NCI-H128 (cell line): ENCODE results near the gene GCK.

Source experiments
- DNase-seq: peaks from one replicate; lab custom pipeline; 2025; ENCODE audit not compliant: unreplicated experiment; lab: John Stamatoyannopoulos, UW

Gene GCK

DNA sequence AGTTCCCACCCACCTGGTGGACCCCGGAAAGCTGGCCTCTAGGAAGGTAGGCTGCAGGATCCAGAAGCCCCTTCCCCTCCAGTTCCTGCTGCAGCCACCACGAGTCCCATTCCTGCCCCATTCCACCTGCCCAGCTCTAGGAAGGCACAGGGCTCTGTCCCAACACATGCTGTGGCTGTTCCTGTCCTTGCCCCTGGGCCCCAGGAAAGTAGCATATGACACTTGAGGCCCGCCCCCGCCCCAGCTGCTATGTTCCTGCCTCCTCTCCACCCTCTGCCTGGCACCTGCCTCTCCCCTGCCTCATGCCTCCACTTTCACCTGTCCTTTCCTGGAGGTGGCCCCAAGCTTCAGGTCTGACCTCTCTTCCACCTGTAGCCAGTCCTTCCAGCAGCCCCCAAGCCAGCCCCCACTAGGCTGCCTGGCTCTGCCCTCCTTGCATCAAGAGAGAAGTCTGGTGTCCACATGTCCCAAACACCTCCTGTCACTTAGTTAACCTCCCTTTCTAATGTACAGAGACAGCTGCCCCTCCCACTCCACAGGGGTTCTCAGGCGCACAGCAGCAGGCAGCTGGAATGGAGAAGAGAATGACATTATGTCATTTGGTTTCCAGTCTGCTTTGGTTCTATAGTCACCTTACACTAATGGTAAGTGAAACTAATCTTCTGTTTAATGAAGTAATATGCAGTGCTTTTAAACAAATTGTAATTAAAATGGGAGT is 34.3 kb upstream of the GCK start:
- no peak for DNase-seq

DNA sequence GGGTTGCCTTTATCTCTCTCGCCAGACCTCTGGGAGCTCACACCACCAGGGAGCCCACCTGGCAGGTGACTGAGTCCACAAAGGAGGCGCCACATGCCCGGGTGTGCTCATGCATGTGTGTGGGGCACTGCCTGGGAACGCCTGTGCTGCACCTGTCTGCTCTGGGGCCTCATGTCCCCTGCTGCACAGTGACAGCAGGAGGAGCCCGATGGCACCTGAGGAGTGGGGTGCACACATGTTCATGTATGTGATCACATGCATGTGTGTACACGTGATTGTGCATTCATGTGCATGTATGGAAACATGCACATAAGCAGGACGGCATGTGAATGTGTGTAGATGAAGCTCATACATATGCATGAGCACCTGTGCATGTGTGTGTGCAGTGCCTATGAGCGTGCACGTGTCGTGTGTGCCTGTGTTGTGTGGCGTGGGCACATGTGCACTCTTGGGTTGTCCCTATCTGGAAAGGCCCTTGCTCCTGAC is 33.6 kb upstream of the GCK start:
- no peak for DNase-seq

DNA sequence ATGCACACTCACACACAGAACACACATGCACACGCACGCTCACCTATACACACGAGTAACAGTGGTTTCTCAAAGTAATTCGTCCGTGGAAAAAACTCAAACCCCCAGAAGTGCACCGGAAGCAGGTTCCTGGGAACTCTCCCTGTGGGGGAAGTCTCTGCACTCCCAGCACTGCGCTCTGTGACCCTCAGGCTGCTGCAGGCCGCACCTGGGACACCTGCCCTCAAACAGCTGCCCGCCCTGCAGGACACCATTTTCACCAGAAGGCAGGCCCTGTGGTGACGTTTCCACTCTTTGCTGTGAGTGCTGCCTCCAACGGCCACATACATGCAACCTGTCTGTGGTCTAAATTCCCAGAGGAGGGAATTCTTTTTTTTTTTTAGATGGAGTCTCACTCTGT is 32.8 kb upstream of the GCK start:
- no peak for DNase-seq

DNA sequence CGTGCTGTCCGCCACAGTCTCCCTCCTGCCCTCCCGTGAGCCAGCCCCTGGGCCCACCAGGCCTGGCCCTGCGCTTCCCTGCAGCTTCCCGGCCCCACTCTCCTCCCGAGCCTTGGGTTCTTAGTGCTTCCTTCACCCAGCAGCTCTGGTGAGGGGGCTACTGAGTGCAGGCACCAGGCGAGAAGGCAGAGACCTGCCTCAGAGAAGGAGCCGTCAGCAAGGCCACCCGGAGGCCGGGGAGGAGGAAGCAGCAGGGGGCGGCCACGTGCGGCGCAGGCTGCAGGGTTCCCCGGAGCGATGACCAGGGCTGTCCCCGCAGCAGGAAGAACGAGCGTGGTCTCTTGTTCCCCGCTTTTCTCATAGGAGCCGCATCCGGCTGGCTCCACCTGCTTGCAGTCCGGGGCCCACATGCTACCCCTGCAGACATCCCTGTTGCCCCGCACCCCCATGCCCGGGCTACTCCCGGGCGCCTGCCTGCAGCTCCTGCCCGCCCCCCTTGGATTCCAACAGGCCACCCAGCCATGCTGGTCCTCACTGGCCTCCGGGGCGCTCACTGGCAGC is 32.1 kb upstream of the GCK start:
- DNase-seq, result no peak

DNA sequence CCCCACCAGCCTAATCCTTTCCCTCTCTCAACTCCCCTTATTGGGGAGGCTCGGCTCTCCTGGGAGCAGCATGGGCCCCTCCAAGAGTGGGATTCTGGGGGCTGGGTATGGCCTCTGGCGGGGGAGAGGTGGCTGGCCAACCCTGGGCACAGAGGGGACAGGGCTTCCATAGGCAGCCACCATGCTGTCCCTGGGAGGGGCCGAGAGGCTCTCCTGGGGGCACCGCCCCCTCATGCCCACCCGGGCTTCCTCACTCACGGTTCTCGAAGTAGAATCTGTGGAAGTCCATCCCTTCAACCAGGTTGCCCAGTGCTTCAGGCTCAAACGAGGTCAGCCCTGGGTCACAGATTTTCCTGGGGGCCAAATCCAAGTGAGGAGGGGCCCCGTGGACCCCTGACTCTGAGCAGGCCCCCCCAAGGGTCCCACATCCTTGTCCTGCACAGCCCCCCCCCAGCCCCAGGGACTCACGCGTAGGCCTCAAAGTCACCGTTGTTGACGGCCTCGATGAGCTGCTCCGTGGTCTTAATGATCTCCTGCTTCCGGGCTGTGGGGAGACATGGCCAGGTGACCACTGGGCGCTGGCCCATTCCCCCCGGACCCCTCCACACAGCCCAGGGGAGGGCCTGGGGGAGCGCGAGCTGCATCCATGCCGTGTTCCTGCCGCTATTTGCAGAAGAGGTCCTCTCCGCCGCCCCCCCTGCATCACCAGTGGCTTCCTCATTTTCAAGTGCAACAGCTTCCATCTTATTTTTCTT is 31.3 kb upstream of the GCK start:
- no peak for DNase-seq

DNA sequence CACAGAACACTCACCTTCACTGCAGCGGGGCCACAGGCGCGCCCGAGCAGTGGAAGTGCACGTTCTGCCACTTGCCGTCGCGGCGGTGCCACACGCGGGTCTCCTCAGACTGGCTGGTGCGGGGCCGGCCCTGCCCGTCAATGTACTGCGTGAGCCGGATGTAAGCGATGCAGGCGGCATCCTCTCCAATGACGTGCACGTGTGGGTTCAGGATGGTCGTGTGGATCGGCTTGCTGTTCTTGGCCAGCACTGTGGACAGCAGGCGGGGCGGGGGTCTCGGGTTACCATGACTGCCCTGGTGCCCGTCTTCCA is 30.8 kb upstream of the GCK start:
- DNase-seq, result no peak

DNA sequence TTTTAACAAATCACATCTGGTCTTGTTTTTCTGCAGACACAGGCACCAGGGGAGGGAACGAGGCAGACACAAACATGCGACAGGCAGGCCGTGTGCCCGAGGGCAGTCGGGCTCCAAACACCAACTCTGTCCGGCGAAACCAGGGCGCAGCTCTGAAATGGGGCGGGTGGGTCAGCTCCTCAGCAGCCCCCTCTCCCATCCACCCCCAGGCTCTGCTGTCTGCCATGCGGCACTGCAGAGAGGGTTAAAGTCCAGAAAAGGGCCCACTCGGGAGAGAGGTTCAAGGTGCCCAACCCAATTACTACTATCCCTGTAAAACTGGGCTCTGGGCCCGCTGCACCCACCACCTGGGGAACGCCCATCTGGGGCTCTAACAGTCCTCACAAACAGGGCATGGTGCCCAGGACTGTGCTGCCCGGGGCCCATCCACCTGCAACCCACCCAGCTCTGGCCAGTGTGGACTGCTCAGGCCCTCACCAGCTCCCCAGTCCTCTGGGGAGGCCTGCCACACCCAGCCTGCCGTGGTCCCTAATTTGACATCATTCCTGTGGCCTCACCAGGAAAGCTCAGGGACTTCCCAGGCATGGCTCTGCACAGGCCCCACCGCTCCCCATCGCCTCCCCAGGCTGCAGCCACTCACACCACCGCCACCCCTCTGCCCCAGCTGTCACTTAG is 30.3 kb upstream of the GCK start:
- DNase-seq, result no peak

DNA sequence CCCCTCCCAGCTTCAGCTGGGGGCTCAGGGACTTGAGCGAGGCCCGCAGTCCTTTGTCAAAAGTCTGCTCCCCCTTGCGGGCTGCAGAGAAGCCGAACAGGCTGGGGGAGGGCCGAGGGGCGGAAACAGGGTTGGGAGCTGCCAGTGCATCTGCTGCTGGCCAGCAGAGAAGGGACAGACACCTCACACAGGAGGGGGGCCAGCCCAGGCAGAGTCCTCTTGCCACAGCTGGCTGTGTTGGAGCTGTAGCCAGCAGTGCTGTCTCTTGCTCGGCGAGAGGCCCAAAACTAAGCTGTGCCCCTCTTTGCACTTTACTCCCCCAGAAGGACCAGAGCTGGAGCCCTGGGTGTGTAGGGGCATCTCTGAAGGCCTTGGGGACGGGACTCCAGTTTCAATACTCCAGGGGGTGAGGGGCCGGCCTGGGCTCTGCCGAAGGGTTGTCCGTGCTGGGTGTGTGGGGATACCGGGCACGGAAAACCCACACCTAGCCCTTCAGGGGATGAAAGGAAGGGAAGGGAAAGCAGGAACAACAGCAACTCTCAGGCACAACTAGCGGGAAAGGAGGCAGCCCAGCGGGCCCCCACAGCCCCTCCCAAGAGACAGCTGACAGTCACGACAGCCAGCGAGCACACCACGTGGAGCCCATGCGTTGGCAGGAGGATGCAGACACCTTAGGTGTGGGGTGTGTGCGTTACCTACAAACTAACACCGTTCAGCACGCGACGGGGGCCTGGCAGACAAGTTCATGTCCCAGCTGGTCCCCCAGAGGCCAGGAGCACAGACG is 29.4 kb upstream of the GCK start:
- no peak for DNase-seq

DNA sequence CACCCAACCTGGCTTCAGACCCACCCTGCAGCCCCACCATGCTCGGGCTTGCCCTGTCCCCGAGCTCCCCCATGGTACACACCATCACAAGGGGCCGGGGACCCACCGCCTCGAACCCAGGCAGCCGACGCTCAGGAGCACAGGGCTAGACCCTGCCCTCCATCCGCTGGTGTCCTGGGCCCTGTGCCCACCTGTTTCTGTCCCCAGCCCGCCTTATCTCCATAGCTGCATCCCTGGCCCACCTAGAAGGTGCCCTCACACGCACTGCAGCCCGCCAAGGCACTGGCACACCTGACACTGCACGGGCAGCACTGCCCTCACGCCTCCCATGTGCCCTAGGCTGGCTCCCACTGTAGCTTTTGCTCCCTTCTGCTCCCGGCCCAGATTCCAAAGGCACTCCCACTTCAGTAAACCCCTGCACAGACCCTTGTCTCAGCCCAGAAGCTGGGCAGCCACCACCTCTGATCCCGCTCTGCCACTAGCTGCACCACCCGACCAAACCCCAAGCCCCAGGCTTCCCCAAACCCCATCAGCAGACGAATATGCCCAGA is 28.7 kb upstream of the GCK start:
- DNase-seq, result no peak

DNA sequence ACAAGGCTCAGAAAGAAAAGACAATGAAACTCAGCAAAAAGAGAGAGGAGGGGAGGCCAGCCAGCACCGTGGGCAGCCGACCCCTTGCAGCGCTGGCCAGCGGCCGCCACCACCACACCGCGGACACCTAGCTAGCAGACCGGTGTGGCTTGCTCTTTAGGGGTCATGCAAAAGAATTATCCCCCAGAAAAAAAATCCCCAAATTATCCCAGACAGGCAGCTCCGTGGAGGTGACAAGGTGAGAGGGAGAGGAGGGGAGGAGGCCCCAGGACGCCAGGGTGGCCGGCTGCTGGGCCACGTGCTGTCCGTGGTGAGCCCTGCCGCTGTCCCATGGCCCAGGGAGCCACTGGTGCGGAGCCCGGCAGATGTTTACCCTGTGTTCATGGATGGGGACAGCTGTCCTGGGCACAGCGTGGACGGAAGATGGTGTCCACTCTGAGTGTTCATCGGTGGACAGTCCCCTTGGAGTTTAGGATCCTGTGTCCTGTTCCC is 28.0 kb upstream of the GCK start:
- no peak for DNase-seq

DNA sequence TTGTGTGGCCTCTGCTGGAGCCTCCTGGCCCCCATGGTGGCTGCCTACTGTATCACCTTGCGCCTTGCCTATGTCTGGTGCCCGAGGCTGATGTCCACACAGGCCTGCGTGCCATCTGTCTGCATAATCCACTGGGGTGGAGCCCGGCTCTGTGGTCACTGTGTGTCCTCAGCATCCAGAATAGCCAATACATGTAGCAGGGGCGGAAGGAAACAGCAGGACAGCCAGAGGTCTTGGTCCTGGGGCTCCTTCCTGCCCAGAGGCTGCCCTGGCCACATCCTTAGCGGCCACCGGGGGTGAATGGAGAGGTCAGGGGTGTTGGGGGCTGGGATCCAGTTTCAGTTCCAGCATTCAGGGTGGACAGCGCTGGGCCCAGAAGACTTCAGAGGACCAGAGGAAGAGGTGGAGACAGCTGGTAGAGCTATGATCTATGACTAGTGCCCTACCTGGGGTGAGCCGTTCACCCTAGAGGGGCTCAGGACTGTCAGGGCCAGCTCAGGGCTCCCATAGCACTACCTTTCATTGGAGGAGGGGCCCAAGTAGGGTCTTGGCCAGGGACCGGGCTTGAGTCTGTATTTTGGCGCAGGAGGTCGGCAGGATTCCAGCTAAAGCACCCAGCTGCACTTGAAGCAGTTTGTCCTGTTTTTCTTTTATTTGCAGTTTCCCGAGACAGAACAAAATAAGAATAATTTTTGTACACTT is 27.4 kb upstream of the GCK start:
- no peak for DNase-seq

DNA sequence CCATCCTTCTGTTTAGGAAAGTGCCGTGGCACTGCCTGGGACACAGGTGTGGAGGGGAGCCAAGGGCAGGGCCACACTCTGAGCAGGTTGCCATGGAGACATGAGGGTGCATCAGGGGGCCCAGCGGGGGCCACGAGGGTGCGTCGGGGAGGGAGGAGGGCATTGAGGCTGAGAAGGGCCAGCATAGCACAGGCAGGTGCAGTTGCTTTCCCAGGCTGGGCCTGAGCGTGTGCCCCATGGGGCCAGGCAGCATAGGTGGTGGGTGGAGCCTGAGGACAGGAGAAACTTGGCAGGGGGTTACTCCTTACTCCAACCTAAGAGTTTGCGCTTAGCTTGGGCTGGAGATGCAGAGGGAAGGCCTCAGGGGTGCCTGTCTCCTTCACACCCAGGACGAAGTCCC is 26.8 kb upstream of the GCK start:
- DNase-seq, result no peak

DNA sequence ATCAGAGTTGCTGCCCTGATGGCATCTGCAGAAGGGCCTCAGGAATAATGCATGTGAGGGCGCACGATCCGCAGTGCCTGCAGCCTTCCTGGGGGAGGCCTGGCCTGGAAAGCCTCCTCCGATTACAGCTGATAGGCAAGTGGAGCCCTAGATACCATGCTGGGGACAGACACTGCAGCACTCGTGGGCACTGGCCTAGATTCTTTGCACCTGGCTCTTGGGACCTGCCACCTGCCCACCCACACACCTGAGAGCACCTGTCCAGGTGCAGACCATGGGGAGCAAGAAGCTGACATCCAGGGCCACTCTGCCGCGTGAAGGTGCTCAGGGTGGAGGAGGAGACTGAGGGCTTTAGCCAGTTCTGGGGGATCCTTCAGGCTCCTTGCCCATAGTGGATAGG is 26.3 kb upstream of the GCK start:
- DNase-seq, result no peak

DNA sequence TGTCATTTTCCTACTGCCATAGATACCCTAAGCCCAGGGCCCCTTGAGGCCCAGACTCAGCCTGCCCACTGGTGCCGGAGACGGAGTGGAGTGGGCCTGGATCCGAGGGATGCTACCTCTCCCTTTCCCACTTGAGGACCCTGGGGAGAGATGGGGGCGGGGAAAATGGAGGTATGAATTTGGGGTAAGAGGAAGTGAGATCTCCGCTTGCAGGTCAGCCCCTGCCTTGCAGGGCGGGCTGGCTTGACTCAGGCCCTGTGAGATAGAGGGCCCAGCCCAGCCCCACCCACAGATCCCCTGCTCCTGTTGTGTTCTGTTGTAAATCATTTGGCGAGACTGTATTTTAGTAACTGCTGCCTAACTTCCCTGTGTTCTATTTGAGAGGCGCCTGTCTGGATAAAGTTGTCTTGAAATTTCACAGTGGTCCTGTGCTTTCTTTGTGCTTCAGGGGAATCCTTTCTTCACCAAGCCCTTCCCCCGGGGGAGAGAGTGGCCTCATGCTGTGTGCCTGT is 24.7 kb upstream of the GCK start:
- no peak for DNase-seq

DNA sequence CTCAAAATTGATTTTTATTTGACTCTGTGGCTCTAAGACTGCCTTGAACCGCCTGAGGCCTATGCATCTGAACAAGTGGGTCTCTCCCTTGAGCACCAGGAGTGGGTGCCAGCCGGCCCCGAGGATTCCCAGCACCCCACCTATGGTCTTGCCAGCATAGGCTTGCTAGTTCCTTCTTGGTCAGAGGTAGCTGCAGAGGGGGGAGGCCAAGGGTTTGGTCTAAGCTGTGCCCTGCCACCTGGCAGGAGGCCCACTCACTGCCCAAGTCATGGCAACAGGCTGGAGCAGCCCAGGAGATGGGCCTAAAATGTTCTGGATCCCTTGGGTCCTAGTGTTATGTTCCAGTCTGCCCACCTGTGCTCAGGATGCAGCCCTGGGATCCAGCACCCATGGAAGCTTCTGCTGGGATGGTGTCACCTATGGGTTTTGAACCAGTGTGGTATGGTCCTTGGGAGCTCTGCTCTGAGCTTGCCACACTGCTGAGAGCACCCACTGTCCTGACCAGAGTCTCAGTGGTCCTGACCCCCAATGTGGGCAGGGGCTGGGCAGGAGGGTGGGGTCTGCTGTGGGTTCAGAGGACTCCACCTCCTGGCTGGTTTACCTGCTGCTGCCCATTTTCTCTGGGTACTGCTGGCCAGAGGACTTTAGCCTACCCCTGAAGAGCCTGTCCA is 24.1 kb upstream of the GCK start:
- no peak for DNase-seq

DNA sequence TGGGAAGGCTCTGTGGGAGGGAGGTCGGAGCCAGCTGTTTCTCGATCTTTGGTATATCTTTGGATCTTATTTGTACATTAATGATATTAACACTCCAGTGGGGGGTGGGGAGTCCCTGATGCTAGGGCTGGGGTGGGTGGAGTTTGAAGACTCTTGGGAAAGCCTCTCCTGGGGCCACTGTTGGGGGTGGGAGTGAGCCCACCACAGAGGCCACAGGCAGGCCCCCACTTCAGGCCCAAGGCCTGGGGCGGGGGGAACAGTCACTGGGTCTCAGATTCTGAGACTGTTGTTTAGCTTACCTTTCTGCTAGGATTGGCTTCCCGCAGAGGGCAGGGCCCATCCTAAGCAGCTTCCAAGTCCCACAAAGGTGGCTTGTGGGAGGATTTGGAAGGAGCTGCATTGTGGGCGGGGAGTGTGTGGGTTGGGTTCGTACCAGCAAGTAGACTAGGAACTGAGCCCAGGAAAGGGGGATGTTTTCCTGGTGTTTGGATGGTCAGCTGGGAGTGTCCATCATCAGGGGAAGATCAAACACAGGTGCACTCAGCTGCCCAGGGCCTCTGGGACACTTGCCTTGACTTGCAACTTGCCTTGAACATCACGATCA is 23.4 kb upstream of the GCK start:
- no peak for DNase-seq

DNA sequence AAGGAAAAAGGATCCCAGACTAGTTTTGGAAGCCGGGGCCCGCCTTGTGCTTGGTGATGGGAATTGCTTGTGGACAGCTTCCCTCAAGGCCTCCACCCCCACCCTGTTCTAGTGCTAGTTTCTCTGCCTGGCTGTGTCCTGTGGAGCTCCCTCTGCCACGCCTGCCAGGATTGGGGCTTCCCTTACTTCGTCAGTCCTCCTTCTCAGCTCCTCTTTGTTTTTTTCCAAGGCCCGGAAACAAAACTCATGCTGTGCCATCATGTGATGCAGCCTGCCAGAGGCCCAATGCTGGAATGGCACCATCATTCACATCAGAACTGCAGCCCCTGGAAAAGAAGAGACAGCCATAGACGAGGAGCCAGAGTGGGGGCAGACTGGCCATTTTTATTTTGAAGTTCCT is 22.8 kb upstream of the GCK start:
- no peak for DNase-seq

DNA sequence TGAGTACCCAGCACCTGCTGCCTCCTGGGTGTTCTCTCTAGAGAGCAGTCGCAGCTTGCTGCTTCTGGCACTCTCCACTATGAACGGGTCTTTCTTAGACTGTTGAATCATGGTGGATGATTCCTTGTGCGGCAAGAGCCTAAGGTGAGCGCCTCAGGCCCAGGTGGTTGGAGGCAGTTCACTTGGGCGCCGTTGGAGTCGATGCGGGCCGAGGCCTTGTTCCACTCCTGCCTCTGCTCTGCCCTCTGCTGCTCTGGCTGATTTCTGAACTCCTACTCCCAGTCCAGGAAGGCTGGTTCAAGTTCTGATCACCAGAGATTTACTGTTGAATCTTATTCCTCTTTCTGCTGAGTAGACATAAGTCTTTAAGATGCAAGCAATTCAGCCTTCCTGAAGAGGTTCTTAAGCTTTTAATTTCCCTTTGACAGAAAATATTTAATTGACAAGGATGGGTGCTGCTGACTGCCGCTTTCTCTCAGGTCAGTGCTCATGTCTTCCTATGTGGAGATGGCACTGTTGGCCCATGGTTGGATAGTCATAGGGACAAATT is 22.0 kb upstream of the GCK start:
- no peak for DNase-seq

DNA sequence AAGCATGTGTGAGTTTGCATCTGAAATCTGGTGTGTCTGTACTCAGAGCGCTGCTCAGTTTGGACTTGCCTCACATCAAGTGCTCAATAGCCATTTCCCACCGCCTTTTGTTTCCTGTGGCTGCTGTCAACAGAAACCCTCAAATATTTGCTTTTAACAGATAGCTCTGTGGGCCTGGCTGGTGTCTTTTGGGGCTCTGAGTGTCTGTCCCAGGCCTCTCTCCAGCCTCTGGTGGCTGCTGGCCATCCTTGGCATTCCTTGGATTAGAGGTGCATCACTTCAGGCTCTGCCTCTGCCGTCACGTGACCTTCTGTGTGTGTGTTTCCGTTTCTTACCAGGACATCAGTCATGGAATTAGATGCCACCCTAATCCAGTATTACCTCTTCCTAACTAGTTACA is 20.9 kb upstream of the GCK start:
- DNase-seq, result no peak
